CD4-positive, alpha-beta T cell treated with Interleukin-21 for 1 hour (primary cell): Measurements from ENCODE around the gene CUEDC1.

Experiments
- DNase-seq: peaks from one replicate; pipeline ENCODE4 v3.0.0-alpha.2; 2020

CUEDC1 gene

DNA sequence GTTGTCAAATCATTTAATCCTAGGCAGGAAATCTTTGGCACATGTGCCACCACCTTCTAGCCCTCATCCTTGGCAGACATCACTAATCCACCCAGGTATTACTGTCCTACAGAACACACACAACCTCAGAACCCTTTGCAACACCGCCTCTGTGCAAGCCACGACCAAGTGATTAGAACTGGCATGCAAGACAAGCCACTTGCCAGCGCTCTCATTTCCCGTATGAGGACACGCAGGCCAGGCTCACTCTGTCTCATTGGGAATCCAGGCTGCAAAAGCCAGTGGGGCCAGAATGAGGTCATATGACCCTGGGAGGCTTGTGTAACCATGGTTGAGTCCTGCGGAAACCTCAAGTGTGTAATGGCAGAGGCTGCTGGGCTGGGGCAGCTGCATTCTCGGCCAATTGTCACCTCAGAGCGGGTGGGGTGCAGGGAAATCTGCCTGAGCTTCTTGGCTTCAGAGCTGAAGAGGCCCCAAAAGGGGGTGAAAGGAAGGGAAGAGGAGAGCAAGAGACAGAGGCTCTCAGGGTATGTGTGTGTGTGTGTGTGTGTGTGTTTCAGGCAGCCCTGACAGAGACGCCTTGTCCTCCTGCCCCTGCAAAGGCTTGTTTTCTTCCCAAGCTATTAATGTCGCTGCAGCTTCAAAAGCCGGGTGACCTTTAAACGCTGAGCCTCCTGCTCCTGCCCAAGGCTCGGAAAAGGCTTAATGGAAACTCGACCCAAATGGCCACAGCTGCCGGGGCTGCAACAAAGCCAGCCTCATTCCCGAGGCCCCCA, 62.2 kb downstream of the CUEDC1 start:
- peak; percentile 23 for DNase-seq

DNA sequence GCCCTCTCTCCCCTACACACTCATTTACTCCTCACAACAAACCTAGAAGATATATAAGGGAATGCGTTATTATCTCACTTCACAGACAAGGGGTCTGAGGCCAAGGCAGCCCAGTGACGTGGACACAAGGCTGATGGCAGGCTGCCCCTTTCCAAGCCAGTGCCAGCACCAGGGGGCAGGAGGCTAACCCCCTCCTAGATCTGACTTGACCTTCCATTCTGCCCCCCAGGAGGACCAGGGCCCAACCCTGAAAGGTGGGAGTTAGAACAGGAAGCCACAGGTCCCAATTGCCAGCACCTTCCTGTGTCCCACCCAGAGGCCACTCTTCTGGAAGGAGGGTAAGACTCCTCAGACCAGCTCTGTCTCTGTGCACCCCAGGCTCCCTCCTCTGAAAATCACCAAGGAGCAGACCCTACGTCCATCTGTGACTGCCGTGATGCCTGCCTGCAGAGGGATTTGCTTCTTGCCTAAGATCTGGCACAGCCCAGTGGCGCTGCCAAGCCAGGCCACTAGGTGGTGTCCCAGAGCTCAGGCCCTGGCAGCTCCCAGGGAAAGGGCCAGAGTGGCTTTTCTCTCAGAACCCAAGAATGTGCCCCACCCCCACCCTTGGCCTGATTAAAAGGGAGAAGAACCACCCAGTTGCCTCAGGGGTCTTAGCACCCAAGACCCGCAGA, 62.9 kb downstream of the CUEDC1 start:
- DNase-seq, result peak; percentile 76

GRCh38 chr17:57890857-57891232, 64.4 kb downstream of the CUEDC1 start:
- no peak for DNase-seq

DNA sequence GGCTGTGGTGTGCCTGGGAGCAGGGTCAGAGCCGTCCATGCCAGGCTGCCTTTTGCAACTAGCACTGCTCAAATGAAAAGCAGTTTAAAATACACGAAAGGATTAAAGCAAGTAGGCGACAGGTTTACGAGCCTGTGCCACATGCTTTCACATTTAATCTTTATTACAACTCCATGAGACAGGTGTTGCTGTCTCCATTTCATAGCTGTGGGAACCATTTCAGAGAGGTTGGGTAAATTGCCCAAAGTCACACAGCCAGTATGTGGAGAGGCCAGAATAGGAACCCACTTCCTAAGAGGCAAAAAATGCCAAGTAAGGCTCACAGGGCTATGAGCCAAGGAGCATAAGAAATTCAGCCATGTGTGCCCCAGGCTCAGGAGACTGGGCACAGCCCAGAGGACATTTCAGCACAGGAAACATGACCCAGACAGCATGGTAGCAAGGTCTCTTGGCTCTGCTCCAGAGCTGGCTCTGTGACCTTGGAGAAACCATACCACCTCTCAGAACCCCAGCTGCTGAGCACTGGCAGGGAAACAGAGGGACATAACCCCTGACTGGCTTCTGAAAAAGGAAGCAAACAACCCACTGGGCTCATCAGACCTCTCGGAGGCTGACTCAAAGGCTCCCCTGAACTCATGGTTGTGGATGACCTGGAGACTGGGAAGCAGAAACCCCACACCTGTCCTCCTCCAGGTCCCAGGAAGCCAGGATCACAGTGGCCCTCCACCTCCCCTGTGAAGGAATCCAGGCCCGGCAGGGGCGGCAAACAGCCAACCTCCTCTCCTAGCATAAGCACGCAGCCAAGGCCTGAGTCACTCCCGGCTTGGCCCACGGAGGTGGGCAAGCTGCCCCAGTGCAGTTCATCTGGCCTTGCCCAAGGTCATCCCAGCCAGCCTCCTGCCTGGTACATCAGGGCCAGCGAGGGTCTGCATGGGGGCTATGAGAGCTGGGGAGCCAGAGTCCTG, 65.0 kb downstream of the CUEDC1 start:
- DNase-seq, result no peak

GRCh38 chr17:57889252-57889651, 66.0 kb downstream of the CUEDC1 start:
- DNase-seq, result no peak

GRCh38 chr17:57888311-57889216, 66.6 kb downstream of the CUEDC1 start:
- DNase-seq, result no peak

DNA sequence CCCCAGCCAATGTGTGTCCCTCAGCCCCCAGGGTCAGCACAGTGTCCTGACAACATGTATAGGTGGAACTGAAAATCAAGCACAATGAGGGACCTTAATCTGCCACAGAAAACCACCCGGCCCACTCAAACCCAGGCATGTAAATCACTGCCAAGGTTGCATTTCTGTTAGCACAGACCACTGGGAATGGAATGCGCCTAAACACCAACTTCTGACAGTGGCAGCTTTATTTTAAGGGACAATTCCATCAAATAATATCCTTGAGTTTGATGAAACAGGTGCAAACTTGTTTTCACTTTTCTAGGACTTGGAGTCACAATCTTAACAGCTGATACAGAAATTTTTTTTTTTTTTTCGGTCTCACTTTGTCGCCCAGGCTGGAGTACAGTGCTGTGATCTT, 68.1 kb downstream of the CUEDC1 start:
- no peak for DNase-seq

DNA sequence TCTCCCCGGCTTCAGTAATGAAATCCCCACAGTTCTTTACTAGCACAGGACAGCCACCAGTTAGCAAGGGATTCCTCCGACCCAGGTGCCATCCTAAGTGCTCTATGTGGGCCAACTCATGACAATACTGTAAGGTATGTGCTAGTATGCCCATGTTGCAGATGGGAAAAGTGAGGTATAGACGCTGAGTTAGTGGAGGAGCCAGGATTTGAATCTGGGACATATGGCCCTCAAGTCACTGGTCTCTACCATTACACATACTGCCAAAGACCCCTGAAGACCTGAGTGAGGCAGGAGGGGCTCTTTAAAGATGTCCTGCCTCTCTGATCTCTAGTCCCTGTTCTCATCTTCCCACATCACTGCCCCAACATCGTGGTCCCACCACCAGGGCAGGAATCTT, 69.2 kb downstream of the CUEDC1 start:
- no peak for DNase-seq

GRCh38 chr17:57885148-57885915, 69.9 kb downstream of the CUEDC1 start:
- no peak for DNase-seq

- DNase-seq, result no peak
These were observed 73.3 kb downstream of the CUEDC1 start for GRCh38 chr17:57881783-57882351.

- DNase-seq, result no peak
These were observed 74.1 kb downstream of the CUEDC1 start for GRCh38 chr17:57881143-57881542.

DNA sequence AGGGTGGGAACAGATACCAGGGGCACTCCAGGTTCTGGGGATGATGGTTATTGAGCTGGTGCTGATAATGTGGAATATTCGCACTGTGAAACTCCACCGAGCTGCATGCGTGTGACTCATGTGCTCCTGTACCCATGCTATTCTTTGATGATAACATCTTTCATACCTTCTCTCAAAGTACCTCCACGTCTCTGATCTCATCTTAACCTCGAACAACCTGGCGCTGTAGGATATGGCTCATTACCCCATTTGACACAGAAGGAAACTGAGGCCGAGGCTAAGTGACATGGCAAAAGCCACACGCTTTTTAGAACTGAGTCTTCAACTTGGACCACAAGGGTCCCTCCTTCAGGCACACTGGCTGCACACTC, 75.1 kb downstream of the CUEDC1 start:
- no peak for DNase-seq

DNA sequence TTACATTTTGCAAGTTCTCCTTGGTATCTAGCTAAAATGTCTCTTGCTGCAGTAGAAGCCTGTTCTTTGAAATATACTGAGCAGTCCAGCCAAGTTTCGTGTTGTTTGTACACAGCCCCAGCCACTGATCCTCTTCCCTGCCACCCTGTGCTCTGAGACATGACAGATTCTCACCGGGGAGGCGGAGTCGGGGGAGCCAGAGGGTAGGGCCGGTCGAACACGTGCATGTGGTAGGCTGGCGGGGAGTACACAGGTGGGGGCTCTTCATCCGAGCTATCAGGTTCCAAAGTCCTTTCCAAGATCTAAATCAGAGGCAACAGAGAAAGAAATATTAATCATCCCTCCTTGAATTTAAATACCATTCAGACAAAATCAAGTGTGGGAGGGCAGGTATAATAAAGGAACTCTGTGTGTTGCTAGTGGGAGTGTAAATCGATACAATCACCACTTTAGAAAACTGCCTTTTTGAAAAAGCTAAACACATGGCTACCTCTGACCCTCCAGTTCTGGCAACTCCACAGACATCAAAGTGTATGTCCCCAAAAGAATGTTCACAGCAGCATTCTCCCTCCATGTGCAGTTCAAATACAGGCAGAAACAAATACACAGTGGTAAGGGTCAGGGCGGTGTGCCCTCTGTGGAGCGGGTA, 75.7 kb downstream of the CUEDC1 start:
- no peak for DNase-seq

DNA sequence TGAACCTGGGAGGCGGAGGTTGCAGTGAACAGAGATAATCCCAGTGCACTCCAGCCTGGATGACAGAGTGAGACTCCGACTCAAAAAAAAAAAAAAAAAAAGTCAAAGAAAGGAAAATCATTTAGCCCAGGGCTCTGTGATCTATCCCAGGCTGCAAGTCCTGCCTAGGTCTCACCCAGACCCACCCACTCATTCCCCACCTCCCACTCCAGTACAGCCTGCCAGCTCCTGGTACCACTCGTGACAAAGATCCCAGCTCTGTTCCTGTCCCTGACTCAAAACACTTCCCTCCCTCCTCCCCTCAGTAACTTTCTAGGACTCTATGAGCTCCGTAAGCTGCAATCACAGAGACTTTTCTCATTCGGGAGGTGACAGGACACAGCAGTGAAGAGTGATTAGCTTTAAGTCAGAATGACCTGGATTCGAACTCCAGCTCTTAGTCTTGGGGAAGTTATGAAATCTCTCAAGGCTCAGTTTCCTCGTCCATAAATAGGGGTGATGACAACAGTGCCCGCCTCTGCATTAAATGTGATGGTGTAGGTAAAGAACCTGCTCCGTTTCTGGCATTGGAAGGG, 77.3 kb downstream of the CUEDC1 start:
- DNase-seq, result no peak

- DNase-seq, result no peak
These were observed 78.4 kb downstream of the CUEDC1 start for GRCh38 chr17:57876866-57877237.

DNA sequence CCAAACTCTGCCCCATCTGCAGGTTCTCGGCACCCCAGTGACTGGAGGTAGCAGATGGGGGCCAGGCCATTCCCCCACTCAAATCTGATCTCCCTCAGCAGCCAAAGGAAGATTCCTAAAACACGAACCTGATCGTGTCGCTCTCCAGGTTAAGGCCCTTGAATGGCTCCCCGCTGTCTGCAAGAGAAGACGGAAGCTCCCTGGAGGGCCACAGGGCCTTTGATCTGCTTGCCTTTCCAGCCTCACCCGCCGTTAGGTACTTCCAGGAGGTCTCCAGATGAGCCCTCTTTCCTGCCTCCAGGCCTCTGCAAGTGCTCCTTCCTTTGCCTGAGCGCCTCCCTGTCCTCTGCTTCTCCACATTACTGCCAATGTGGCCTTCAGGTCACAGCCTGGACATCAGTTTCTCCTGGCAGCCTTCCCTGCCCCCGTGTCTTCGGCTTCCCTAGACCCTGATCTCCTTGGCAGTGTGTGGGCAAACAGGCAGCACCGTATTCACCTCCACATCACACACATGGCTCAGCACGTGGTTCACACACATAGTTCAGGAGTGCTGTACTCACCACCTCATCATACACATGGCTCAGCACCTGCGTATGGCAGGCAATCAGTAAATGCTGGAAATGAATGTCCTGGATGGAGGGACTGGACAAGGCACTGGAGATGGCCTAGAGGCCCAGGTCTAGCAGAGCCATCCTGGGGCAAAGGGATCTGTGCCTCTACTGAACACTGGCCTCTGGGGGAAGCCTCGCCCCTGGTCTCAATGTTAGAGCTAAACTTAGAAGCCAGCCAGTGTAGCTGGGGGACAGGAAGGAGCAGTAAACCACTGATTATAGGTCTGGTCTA, 79.0 kb downstream of the CUEDC1 start:
- no peak for DNase-seq

DNA sequence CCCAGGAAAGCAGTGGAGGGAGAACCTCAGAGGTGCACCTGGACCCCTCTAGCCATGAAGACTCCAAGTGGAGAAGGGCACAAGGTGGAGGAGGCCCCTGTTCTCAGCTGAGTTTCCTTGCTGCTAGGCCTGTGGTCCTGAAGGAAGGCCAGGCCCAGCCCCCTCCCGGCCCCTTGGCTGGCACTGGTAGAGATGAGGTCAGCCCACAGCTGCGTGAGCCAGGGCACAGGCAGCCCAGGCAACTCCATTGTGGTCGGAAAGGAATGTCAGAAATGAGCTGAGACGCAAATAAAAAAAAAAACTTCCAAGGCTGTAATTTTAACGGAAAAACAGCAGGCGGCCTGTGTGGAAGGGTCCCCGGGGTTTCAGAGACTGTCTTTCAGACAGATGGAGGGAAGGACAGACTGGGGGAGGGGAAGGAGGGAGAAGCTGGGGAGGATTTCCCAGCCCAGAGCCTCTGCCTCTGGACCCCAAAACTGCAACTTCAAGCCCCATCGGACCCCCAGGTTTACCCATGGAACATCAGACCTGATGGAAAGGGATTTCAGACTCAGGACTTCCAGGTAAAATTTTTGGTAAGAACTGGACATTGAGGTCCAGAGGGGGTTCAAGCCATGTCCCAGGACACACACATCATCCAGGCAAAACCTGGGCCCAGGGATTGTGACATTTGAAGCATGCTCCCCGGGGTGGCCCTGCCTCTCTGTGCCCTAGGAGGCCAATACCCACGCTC, 79.8 kb downstream of the CUEDC1 start:
- DNase-seq, result no peak

- DNase-seq, result no peak
These were observed 80.5 kb downstream of the CUEDC1 start for GRCh38 chr17:57874434-57875289.
